Islet precursor cell (in vitro differentiated cells): ENCODE measurements around the gene CPEB3.
"Not testable (repeated sequence)": the region's sequence is repeated elsewhere in the genome, so short reads cannot be mapped to it uniquely, and the experiment has no call there.

Experiments used
- DNase-seq: peaks from one replicate; pipeline ENCODE4 v3.0.0-alpha.2; 2018

Gene CPEB3

GRCh38 chr10:92265687-92266258 is 25.1 kb downstream of the CPEB3 start:
- DNase-seq: no peak

- no peak for DNase-seq
These were observed 26.6 kb downstream of the CPEB3 start for GRCh38 chr10:92264249-92264648.

GRCh38 chr10:92263396-92263795 is 27.5 kb downstream of the CPEB3 start:
- no peak for DNase-seq

- DNase-seq: no peak
These were observed 42.3 kb downstream of the CPEB3 start for GRCh38 chr10:92248566-92248965.

GRCh38 chr10:92244796-92245195 is 46.1 kb downstream of the CPEB3 start:
- no peak for DNase-seq

GRCh38 chr10:92242910-92243671 is 47.8 kb downstream of the CPEB3 start:
- peak; percentile 79 for DNase-seq

GRCh38 chr10:92242380-92242779 is 48.5 kb downstream of the CPEB3 start:
- DNase-seq: no peak

- DNase-seq: no peak
These were observed 49.4 kb downstream of the CPEB3 start for GRCh38 chr10:92241501-92241900.

GRCh38 chr10:92241158-92241500 is 49.7 kb downstream of the CPEB3 start:
- no peak for DNase-seq

- peak; percentile 69 for DNase-seq
These were observed 50.4 kb downstream of the CPEB3 start for GRCh38 chr10:92240289-92241157.

- DNase-seq: peak; percentile 77
These were observed 51.1 kb downstream of the CPEB3 start for GRCh38 chr10:92239600-92240288.

GRCh38 chr10:92239151-92239599 is 51.7 kb downstream of the CPEB3 start:
- no peak for DNase-seq

- peak; percentile 69 for DNase-seq
These were observed 52.2 kb downstream of the CPEB3 start for GRCh38 chr10:92238586-92239098.

- DNase-seq: no peak
These were observed 52.8 kb downstream of the CPEB3 start for GRCh38 chr10:92238054-92238585.

- DNase-seq: no peak
These were observed 59.7 kb downstream of the CPEB3 start for GRCh38 chr10:92231196-92231595.

- no peak for DNase-seq
These were observed 68.1 kb downstream of the CPEB3 start for GRCh38 chr10:92222603-92223262.

GRCh38 chr10:92219559-92219958 is 71.3 kb downstream of the CPEB3 start:
- DNase-seq: no peak

GRCh38 chr10:92218569-92218968 is 72.3 kb downstream of the CPEB3 start:
- DNase-seq: no peak

GRCh38 chr10:92216608-92217007 is 74.3 kb downstream of the CPEB3 start:
- DNase-seq: peak; percentile 72

- DNase-seq: not testable (repeated sequence)
These were observed 75.7 kb downstream of the CPEB3 start for GRCh38 chr10:92215222-92215621.

GRCh38 chr10:92213049-92213448 is 77.8 kb downstream of the CPEB3 start:
- no peak for DNase-seq

GRCh38 chr10:92208736-92209135 is 82.1 kb downstream of the CPEB3 start:
- no peak for DNase-seq
